ENCODE results near the gene CDC45.

Gene CDC45

GRCh38 chr22:19559956-19560355, 80.2 kb downstream of the CDC45 start:
- no peak for TF ChIP-seq POLR2A (IDR thresholded peaks at IDR 0.05; ENCODE audit: low read depth, low read length)
- no peak for FAIRE-seq
- no peak for DNase-seq (ENCODE audit: insufficient read length, low spot score)

GRCh38 chr22:19565382-19566278, 85.9 kb downstream of the CDC45 start:
- no peak for FAIRE-seq
- DNase-seq (ENCODE audit: insufficient read length, low spot score), result no peak
- TF ChIP-seq POLR2A (IDR thresholded peaks at IDR 0.05; ENCODE audit: low read depth, low read length), result no peak

GRCh38 chr22:19566279-19567156, 86.8 kb downstream of the CDC45 start:
- no peak for TF ChIP-seq POLR2A (IDR thresholded peaks at IDR 0.05; ENCODE audit: low read depth, low read length)
- DNase-seq (ENCODE audit: insufficient read length, low spot score) (no peak), FAIRE-seq (no peak)

- no peak for TF ChIP-seq POLR2A (IDR thresholded peaks at IDR 0.05; ENCODE audit: low read depth, low read length)
- DNase-seq (ENCODE audit: insufficient read length, low spot score) (no peak), FAIRE-seq (no peak)
Measured at GRCh38 chr22:19567157-19568009, 87.7 kb downstream of the CDC45 start.

GRCh38 chr22:19568337-19569275, 88.9 kb downstream of the CDC45 start:
- DNase-seq (ENCODE audit: insufficient read length, low spot score) (peak; percentile 53), FAIRE-seq (no peak)
- TF ChIP-seq POLR2A (IDR thresholded peaks at IDR 0.05; ENCODE audit: low read depth, low read length), result no peak

GRCh38 chr22:19569276-19569640, 89.5 kb downstream of the CDC45 start:
- FAIRE-seq (no peak), DNase-seq (ENCODE audit: insufficient read length, low spot score) (no peak)
- no peak for TF ChIP-seq POLR2A (IDR thresholded peaks at IDR 0.05; ENCODE audit: low read depth, low read length)

GRCh38 chr22:19569976-19570375, 90.3 kb downstream of the CDC45 start:
- no peak for FAIRE-seq

More at GRCh38 chr22:19569976-19570375, 90.3 kb downstream of the CDC45 start:
- no peak for TF ChIP-seq POLR2A (IDR thresholded peaks at IDR 0.05; ENCODE audit: low read depth, low read length)
- no peak for DNase-seq (ENCODE audit: insufficient read length, low spot score)

Measured in H54 (cell line).